ENCODE measurements around the gene ANXA8.
"Not testable (repeated sequence)": the region's sequence is repeated elsewhere in the genome, so short reads cannot be mapped to it uniquely, and the experiment has no call there.

DNA sequence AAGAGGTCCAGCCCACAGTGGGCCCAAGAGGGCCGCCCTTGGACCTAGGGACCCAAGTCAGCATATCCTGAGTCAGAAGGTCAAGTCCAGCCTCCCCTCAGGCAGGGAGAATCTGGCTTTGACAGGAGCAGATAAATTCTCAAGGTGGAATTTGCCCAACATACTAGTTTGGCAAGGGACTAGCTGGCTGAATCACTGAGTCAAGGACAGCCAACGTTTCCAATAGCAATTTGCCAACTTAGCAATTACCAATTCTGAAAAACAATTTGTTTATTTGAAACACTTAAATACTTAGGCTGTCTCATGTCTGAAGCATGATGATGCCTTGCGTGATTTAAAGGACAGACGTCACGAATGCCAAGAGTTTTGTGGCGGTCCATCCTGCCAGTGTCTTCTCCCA lies 10.3 kb upstream of the ANXA8 start:
- TF ChIP-seq, protein P1, sequence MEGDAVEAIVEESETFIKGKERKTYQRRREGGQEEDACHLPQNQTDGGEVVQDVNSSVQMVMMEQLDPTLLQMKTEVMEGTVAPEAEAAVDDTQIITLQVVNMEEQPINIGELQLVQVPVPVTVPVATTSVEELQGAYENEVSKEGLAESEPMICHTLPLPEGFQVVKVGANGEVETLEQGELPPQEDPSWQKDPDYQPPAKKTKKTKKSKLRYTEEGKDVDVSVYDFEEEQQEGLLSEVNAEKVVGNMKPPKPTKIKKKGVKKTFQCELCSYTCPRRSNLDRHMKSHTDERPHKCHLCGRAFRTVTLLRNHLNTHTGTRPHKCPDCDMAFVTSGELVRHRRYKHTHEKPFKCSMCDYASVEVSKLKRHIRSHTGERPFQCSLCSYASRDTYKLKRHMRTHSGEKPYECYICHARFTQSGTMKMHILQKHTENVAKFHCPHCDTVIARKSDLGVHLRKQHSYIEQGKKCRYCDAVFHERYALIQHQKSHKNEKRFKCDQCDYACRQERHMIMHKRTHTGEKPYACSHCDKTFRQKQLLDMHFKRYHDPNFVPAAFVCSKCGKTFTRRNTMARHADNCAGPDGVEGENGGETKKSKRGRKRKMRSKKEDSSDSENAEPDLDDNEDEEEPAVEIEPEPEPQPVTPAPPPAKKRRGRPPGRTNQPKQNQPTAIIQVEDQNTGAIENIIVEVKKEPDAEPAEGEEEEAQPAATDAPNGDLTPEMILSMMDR (conservative IDR thresholded peaks at IDR 0.05), result not testable (repeated sequence)
- not testable (repeated sequence) for TF ChIP-seq ZFX (IDR thresholded peaks at IDR 0.05)

All from C4-2B (cell line).